ENCODE measurements around the gene MCM9. TPM values are rescaled to one million over a fixed set of nuclear protein-coding genes. Genes with fewer than 3 reads are reported as not detected.

Gene MCM9
- total RNA-seq, 2 donors from 2014 or later, result 17.8 to 21.2 TPM

GRCh38 chr6:118933855-118934460, 1.0 kb downstream of the MCM9 start:
- Histone ChIP-seq H3K4me3 (ENCODE audit: low read length) (peak overlapping the region; percentile 85), H3K9ac (ENCODE audit: extremely low read depth, low read length, poor library complexity, severe bottlenecking) (no peak overlapping the region), H3K27ac (ENCODE audit: low read depth, low read length) (no peak overlapping the region), H3K4me1 (ENCODE audit: control insufficient read depth, insufficient read depth, low read length) (no peaks in the 10 kb centered on the region), H3K36me3 (ENCODE audit: control insufficient read depth, insufficient read depth, low read length) (peaks cover 36% of the 10 kb centered on the region), H3K9me3 (ENCODE audit: control insufficient read depth, low read length) (peaks cover 19% of the 10 kb centered on the region), H3K27me3 (ENCODE audit: control insufficient read depth, insufficient read depth, low read length, poor library complexity, severe bottlenecking) (no peaks in the 10 kb centered on the region)
- peaks cover 45% of the 10 kb centered on the region for H3K36me3 Mint-ChIP-seq (ENCODE audit: low read depth)
- peaks cover 11% of the 10 kb centered on the region for H3K4me1 Mint-ChIP-seq
- no peaks in the 10 kb centered on the region for H3K27me3 Mint-ChIP-seq (ENCODE audit: insufficient read depth)
- H3K27ac Mint-ChIP-seq, result no peak overlapping the region
- no peak for TF ChIP-seq CTCF (conservative IDR thresholded peaks at IDR 0.05)
- DNase-seq, result no peak
- peaks cover 18% of the 10 kb centered on the region for H3K9me3 Mint-ChIP-seq
- peak overlapping the region; percentile 85 for H3K4me3 Mint-ChIP-seq
- 43% methylated on average over 8 of the region's 8 CpGs; no CpG with 5 or more reads in 1 of the 2 experiments for WGBS, 2 experiments (ENCODE audit: insufficient coverage in 1 of 2, insufficient read length in 1 of 2)

DNA sequence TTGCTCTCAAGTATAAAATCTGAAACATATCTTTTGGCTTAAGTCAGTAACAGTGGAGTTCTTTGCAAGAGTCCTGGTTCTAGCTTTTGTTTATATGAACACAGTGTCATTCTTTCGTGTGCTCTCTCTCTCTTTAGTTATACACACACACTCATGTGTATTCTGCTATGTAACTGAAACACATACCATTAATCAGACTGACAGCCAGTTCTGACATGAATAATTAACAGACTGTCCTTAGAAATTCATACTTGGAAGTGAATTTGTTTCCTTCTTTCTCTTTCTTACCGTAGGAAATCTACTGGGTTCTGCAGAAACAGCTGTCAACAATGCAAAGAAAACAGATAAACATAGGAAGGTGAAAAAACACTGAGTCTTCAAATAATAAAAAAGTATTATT, 2.5 kb downstream of the MCM9 start:
- WGBS, 2 experiments (ENCODE audit: insufficient coverage in 1 of 2, insufficient read length in 1 of 2), result 86 to 93% methylated on average over 1 to 2 of the region's 2 CpGs
- TF ChIP-seq CTCF (conservative IDR thresholded peaks at IDR 0.05), result no peak
- Mint-ChIP-seq H3K36me3 (ENCODE audit: low read depth) (peaks cover 48% of the 10 kb centered on the region), H3K27me3 (ENCODE audit: insufficient read depth) (no peaks in the 10 kb centered on the region), H3K9me3 (peaks cover 15% of the 10 kb centered on the region), H3K27ac (no peak overlapping the region), H3K4me3 (no peak overlapping the region), H3K4me1 (peaks cover 11% of the 10 kb centered on the region)
- peaks cover 14% of the 10 kb centered on the region for H3K9me3 ChIP-seq (ENCODE audit: control insufficient read depth, low read length)
- H3K4me1 ChIP-seq (ENCODE audit: control insufficient read depth, insufficient read depth, low read length), result no peaks in the 10 kb centered on the region
- H3K27me3 ChIP-seq (ENCODE audit: control insufficient read depth, insufficient read depth, low read length, poor library complexity, severe bottlenecking), result no peaks in the 10 kb centered on the region
- H3K9ac ChIP-seq (ENCODE audit: extremely low read depth, low read length, poor library complexity, severe bottlenecking), result no peak overlapping the region
- no peak for DNase-seq
- H3K27ac ChIP-seq (ENCODE audit: low read depth, low read length), result no peak overlapping the region
- peaks cover 48% of the 10 kb centered on the region for H3K36me3 ChIP-seq (ENCODE audit: control insufficient read depth, insufficient read depth, low read length)
- H3K4me3 ChIP-seq (ENCODE audit: low read length), result no peak overlapping the region

DNA sequence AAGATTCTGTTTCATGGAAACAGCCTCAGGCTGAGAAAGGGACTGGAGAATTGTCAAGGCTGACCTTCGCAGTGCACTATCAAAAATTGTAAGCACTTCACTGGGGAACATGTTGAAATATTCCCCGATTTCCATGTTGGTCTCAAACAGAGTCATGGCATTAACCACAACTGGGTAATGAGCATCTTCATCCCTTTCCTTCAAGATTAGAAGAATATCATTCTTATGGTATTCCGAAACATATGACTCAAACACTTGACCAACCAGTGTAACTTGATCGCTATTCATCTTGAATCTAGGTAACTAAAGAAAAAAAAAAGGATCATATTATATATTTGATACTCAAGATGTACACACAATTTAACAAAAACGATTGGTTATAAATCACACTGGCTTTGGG, 3.5 kb downstream of the MCM9 start:
- no peak overlapping the region for H3K27ac Mint-ChIP-seq
- H3K27me3 ChIP-seq (ENCODE audit: control insufficient read depth, insufficient read depth, low read length, poor library complexity, severe bottlenecking), result no peaks in the 10 kb centered on the region
- no peaks in the 10 kb centered on the region for H3K4me1 ChIP-seq (ENCODE audit: control insufficient read depth, insufficient read depth, low read length)
- H3K27me3 Mint-ChIP-seq (ENCODE audit: insufficient read depth), result no peaks in the 10 kb centered on the region
- H3K4me3 ChIP-seq (ENCODE audit: low read length), result no peak overlapping the region
- H3K4me3 Mint-ChIP-seq, result no peak overlapping the region
- H3K27ac ChIP-seq (ENCODE audit: low read depth, low read length), result no peak overlapping the region
- 87 to 100% methylated on average over 2 to 4 of the region's 5 CpGs for WGBS, 2 experiments (ENCODE audit: insufficient coverage in 1 of 2, insufficient read length in 1 of 2)
- no peak for TF ChIP-seq CTCF (conservative IDR thresholded peaks at IDR 0.05)
- no peak for DNase-seq
- H3K36me3 ChIP-seq (ENCODE audit: control insufficient read depth, insufficient read depth, low read length), result peaks cover 51% of the 10 kb centered on the region
- H3K9me3 Mint-ChIP-seq, result peaks cover 6% of the 10 kb centered on the region
- peaks cover 4% of the 10 kb centered on the region for H3K9me3 ChIP-seq (ENCODE audit: control insufficient read depth, low read length)
- peaks cover 50% of the 10 kb centered on the region for H3K36me3 Mint-ChIP-seq (ENCODE audit: low read depth)
- peaks cover 11% of the 10 kb centered on the region for H3K4me1 Mint-ChIP-seq
- no peak overlapping the region for H3K9ac ChIP-seq (ENCODE audit: extremely low read depth, low read length, poor library complexity, severe bottlenecking)
